Kidney epithelial cell (primary cell): Measurements from ENCODE around the gene KBTBD3. TPM values are rescaled to one million over a fixed set of nuclear protein-coding genes. Genes with fewer than 3 reads are reported as not detected.

Experiments
- DNase-seq: peaks from one replicate; pipeline ENCODE4 v3.0.0-alpha.2; 2010; ENCODE audit warnings: low read depth
- H3K27me3 ChIP-seq: 2 replicates; pipeline ENCODE4 v1.6.0; 2011; ENCODE audit warnings: low read length; ENCODE audit not compliant: control insufficient read depth, insufficient read depth
- H3K36me3 ChIP-seq: 2 replicates; pipeline ENCODE4 v1.5.1; 2011; ENCODE audit warnings: low read length; ENCODE audit not compliant: control insufficient read depth, insufficient read depth
- H3K4me3 ChIP-seq: 2 replicates; pipeline ENCODE4 v1.5.1; 2011; ENCODE audit warnings: low read depth, mild to moderate bottlenecking, control low read depth, low read length
- CTCF ChIP-seq: IDR thresholded peaks from 2 replicates; pipeline ENCODE4 v1.5.1; 2011; ENCODE audit warnings: mild to moderate bottlenecking, moderate library complexity, low read length, control low read depth, inconsistent platforms; ENCODE audit not compliant: insufficient read depth, poor library complexity, severe bottlenecking
- total RNA-seq: library from RNA; depleted of rRNA; stranded (reverse); fragments of >200 nt; gene quantifications from 2 replicates; pipeline ENCODE4 v1.2.3, GENCODE V29; 2015

The KBTBD3 gene
- total RNA-seq, 1 donor from 2014 or later, result 1.6 TPM

- Histone ChIP-seq H3K4me3 (no peak overlapping the region), H3K36me3 (no peaks in the 10 kb centered on the region), H3K27me3 (no peaks in the 10 kb centered on the region)
- DNase-seq, result no peak
- TF ChIP-seq CTCF, result no peak
These were observed 45.8 kb downstream of the KBTBD3 start for GRCh38 chr11:106031202-106031810.

GRCh38 chr11:106030609-106031008 is 46.5 kb downstream of the KBTBD3 start:
- DNase-seq, result no peak
- Histone ChIP-seq H3K27me3 (no peaks in the 10 kb centered on the region), H3K36me3 (no peaks in the 10 kb centered on the region), H3K4me3 (no peak overlapping the region)
- TF ChIP-seq CTCF, result no peak

- peak overlapping the region; percentile 60 for H3K4me3 ChIP-seq
- no peaks in the 10 kb centered on the region for H3K27me3 ChIP-seq
- no peak for DNase-seq
- TF ChIP-seq CTCF, result no peak
- H3K36me3 ChIP-seq, result no peaks in the 10 kb centered on the region
These were observed 54.3 kb downstream of the KBTBD3 start for GRCh38 chr11:106022795-106023275.

- peak within 1 kb of the TSS; percentile 85 for H3K4me3 ChIP-seq
- no peaks in the 10 kb centered on the region for H3K36me3 ChIP-seq
- DNase-seq, result peak; percentile 97
- no peak for TF ChIP-seq CTCF
- no peaks in the 10 kb centered on the region for H3K27me3 ChIP-seq
These were observed 55.0 kb downstream of the KBTBD3 start, which contains the start of gene MSANTD4 for GRCh38 chr11:106021967-106022794. TSS of gene MSANTD4 (minus strand) at chr11:106022240. CDS start at chr11:106010917, 11,323 bp downstream.

GRCh38 chr11:106021181-106021966 is 55.8 kb downstream of the KBTBD3 start:
- H3K4me3 ChIP-seq, result peak overlapping the region; percentile 85
- no peaks in the 10 kb centered on the region for H3K36me3 ChIP-seq
- no peak for TF ChIP-seq CTCF
- no peaks in the 10 kb centered on the region for H3K27me3 ChIP-seq
- DNase-seq, result no peak
